HG03520 (cell line): ENCODE measurements around the gene SERPINB1.
"Not testable (repeated sequence)": the region's sequence is repeated elsewhere in the genome, so short reads cannot be mapped to it uniquely, and the experiment has no call there.

ENCODE experiments used
- ATAC-seq: cut with Tn5 transposase; IDR thresholded peaks from one replicate; pipeline ENCODE4 v1.9.1; 2021; ENCODE audit warnings: mild to moderate bottlenecking, moderate library complexity; ENCODE audit not compliant: unreplicated experiment

Gene SERPINB1

GRCh38 chr6:2841264-2842138, at the start of gene SERPINB1:
SERPINB1 (minus strand) TSS chr6:2841863; CDS start chr6:2840586, 1,277 bp downstream.
- peak; percentile 65 for ATAC-seq

DNA sequence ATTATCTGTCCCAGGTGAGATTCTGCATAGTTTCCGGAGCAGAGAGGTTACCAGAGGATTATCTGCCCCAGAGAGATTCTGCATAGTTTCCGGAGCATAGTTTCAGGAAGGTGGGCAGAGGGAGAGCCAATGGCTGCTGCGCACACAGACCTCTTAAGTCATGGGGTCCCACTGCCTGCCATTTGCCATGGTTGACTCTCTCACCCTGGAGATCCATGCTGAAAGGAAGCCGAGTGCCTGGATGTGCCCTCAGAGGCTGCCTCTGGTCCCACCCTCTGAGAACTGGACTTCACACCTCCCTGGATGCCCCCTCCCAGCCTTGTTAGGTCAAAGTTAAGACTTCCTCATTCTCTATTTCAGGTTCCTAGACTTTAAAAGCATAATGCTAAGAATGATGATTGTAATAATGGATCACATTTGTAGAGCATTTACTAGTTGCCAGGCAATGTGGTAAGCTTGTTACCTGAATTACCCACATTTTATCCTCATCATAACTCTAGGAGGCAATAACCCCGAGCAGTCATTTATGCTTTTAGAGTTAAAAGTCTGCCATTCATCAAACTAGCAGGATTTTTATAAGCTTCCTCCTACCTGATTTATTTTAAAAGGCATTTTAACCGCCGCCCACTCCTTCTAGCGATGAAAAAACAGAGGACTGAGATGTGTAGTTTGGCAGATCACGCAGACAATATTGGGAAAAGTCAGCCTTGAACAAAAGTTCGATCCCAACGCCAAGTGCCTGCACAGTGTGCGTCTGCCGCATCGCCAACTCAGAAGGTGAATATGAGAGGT, 49.5 kb upstream of the SERPINB1 start:
- ATAC-seq: no peak

DNA sequence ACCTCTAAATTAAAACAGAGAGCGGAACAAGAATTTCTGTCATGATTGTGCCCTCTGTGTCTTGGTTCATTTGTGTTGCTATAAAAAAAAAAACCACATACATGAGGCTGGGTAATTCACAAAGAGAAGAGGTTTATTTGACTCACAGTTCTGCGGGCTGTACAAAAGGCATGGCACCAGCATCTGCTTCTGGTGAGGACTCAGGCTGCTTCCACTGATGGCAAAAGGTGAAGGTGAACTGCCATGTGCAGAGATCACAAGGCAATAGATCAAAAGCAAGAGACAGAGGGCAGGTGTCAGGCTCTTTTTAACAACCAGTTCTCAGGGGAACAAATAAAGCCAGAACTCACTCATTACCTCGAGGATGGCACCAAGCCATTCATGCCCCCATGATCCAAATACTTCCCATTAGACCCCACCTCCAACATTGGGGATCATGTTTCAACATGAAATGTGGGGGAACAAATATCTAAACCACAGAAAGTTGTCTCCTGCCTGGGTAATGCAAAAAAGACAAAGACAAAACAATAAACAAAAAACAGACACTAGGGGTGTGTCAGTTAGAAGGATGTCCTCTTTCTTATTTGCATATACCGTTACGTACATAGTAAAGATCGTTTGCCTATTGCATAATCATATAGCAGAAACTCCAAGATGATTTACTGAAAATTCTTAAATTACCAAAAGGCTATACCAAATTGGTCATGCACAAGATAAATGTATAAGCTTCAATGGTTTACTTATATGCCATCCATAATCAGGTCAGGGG, 44.5 kb upstream of the SERPINB1 start:
- no peak for ATAC-seq

DNA sequence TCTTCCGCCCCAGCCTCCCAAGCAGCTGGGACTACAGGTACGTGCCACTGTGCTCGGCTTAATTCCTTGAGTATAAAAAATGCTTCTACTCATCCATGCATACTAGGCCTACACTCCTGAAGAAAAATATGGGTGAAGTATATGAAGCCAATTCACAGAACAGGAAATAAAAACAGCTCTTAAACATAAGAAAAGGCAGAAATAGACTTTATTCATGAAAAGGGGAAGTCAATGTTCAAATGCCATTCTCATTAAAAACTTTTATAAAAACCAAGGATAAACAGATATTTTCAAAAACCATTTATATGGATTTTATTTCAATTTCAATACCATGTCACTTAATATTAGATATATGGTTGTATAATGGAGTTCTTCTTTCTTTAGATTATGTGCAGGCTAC, 43.1 kb upstream of the SERPINB1 start:
- no peak for ATAC-seq

DNA sequence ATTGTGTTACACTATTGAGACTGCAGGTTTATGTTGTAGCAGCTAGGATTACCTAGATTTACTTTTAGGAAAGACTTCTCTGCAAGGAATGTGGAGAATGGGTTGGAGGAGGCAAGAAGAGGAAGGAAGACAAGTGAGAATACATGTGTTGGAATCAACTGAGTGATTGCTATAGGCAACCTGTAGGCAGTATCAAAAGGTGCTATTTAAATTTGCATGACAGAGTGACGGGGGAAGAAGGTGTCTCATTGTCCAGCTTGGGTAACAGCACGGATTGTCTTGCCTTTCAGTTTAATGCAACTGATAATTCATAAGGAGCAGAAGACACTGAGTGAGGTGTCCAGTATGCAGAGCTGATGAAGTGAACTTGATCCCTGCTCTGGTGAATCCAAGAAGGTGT, 42.0 kb upstream of the SERPINB1 start:
- ATAC-seq: no peak

GRCh38 chr6:2881423-2881822, 39.8 kb upstream of the SERPINB1 start:
- ATAC-seq: no peak

DNA sequence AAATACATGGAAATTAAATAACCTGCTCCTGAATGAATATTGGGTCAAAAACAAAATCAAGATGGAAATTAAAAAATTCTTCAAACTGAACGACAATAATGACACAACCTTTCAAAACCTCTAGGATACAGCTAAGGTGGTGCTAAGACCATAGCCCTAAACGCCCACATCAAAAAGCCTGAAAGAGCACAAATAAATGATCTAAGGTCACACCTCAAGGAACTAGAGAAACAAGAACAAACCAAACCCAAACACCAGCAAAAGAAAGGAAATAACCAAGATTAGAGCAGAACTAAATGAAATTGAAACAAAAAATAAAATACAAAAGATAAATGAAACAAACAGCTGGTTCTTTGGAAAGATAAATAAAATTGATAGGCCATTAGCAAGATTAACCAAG, 38.5 kb upstream of the SERPINB1 start:
- not testable (repeated sequence) for ATAC-seq

DNA sequence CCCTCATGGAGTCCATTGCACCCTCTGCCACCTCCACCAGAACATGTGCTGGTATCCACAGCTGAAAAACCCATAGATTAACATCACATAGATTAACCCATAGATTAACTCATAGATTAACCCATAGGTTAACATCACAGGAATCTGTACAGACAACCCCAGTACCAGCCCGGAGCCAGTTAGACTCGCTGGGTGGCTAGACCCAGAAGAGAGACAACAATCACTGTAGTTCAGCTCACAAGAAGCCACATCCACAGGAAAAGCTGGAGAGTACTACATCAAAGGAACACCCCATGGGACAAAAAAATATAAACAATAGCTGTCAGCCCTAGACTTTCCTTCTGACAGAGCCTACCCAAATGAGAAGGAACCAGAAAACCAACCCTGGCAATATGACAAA, 36.3 kb upstream of the SERPINB1 start:
- no peak for ATAC-seq

GRCh38 chr6:2877057-2877882, 35.6 kb upstream of the SERPINB1 start:
- no peak for ATAC-seq

GRCh38 chr6:2876210-2877056, 34.8 kb upstream of the SERPINB1 start:
- ATAC-seq: no peak

- no peak for ATAC-seq
Observed at GRCh38 chr6:2875359-2876191, 33.9 kb upstream of the SERPINB1 start.

GRCh38 chr6:2873643-2874042, 32.0 kb upstream of the SERPINB1 start:
- ATAC-seq: no peak

- ATAC-seq: no peak
Observed at GRCh38 chr6:2872423-2873358, 31.0 kb upstream of the SERPINB1 start.

DNA sequence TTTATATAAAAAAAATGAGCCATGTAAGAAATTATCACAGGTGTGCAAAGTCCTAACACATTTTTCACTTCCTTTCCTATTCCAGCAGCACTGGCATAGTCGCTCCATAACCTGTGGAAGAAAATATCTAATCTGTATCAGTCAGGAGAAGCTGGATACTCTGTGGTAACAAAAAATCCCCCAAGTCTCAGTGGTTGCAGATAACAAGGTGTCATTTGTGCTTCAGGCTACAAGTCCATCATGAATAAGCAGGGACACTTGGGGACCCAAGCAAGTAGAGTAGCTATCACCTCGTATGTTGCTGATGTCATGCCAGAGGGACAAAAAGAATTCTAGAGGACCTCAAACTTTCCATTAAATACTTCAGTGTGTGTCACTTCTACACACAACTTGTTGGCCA, 30.3 kb upstream of the SERPINB1 start:
- ATAC-seq: no peak

GRCh38 chr6:2871102-2871501, 29.4 kb upstream of the SERPINB1 start:
- ATAC-seq: no peak

DNA sequence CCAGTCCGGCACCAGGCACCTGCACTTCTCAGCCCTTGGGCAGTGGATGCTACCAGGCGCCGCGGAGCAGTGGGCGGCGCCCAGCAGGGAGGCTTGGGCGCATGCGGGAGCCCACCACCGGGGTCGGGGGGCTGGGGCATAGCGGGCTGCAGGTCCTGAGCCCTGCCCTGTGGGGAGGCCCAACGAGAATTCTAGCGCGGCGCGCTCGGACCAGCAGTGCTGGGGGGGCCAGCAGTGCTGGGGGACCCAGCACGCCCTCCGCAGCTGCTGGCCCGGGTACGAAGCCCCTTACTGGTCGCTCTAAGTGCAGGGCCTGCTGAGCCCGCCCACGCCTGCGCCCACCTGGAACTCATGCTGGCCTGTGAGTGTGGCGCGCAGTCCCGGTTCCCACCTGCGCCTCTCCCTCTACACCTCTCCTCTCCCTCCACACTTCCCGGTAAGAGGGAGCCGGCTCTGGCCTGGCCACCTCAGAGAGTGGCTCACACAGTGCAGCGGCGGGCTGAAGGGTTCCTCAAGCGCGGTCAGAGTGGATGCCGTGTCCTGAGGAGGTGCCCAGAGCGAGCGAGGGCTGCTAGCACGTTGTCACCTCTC, 28.5 kb upstream of the SERPINB1 start:
- ATAC-seq: no peak

DNA sequence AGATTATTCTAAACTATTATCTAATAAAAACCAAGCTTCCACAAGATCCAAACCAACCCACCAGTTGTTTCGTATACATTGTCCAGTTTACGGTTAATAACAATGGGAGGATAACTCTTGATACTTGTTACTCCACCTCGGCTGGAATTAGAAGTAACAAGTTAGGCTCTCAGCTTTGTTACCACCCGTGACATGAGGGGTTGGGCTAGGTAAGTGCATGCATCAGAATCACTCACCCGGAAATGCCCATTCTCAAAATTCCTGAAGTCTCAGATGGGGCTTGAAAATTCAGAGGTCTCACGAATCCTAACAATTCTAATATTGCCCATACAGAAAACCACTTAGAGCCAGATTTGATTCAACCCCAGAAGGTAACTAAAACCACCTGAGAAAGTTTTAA, 27.0 kb upstream of the SERPINB1 start:
- ATAC-seq: no peak
